ENCODE results near the gene CGB1. TPM values are rescaled to one million over a fixed set of nuclear protein-coding genes. Genes with fewer than 3 reads are reported as not detected.
"Not testable (repeated sequence)": the region's sequence is repeated elsewhere in the genome, so short reads cannot be mapped to it uniquely, and the experiment has no call there.

The CGB1 gene
- total and polyA plus RNA-seq, 2 of the 13 experiments (the other 11 are each of a cell fraction or from before 2014, with no cell fraction given) = not detected

DNA sequence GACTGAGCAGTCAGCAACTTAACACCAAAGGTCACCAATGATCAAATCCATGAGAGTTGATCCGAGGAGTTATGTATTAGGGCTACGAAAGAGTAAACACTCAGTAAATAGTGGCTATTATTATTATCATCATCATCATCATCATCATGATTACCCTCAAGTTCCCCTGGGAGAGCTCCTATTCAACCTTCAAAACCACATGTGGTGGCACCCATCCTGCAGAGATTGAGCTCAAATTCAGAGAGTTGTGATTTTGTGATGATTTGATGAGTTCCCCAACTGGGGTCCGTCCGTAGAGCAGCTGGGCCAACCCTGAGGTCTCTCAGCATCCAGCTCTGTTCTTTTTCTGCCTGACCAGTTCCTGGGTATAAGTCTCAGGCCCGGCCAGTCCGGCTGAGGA lies 11.6 kb downstream of the CGB1 start:
- H3K36me3 ChIP-seq (replicated peaks in 1 of 2; ENCODE audit: control insufficient read depth in 1 of 2, insufficient read depth in 2 of 2, low read length in 2 of 2); POLR2A ChIA-PET; intact Hi-C loops (cut with micrococcal nuclease; ENCODE audit: unreplicated experiment); DNase-seq (ENCODE audit: low spot score); BruUV-seq (replicated peaks); FAIRE-seq; H4K20me1 ChIP-seq (ENCODE audit: insufficient read depth, low read length); CTCF ChIA-PET (ENCODE audit: low intra/inter-chr PET ratio, low total read pairs); H3K4me3 ChIP-seq (replicated peaks in 1 of 3; ENCODE audit: insufficient read depth in 1 of 3, low read depth in 2 of 3, low read length in 3 of 3); in situ Hi-C loops (cut with HindIII; ENCODE audit: extremely low pct_ligation_motif_present, low pct_unique_long_range_greater_than_20kb); H2AFZ ChIP-seq (ENCODE audit: low read length); H3K9me3 ChIP-seq (ENCODE audit: low read length); H3K79me2 ChIP-seq (ENCODE audit: insufficient read depth, low read length); H3K9ac ChIP-seq (ENCODE audit: insufficient read depth, low read depth, low read length); H3K4me2 ChIP-seq (ENCODE audit: low read depth, low read length); H3K27ac ChIP-seq (ENCODE audit: extremely low read length, insufficient read depth, low read length); ATAC-seq: not testable (repeated sequence)
- H3K4me1 ChIP-seq (ENCODE audit: insufficient read depth, low read length) = peaks cover 10% of the 10 kb centered on the region; the same call in 1 of the 2 replicates
- H3K27me3 ChIP-seq (ENCODE audit: control insufficient read depth in 1 of 2, insufficient read depth in 2 of 2, low read length in 2 of 2) = peaks cover 0 to 21% of the 10 kb centered on the region in 2 experiments; a peak in 3 of 5 replicates
- WGBS (ENCODE audit: low lambda C conversion rate) = 50% methylated on average over 2 of the region's 6 CpGs

DNA sequence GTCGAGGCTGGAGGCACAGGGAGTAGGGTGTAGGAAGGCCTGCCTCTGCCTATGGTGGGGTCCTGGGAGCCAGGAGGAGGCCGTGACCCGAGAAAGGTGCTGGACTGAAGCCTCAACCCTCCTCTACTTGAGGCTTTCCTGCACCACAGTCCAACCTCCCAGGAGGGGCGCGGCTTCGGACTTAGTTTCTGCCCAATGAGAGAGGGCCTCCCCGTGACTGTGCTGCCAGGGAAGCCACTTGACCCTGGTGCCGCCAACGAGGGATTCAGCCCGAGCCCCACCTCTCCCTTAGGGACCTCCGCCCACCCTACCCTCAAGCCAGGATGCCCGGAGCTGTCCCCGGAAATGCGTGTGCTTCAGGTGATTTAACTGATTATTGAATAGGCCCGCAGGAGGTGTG lies 12.5 kb downstream of the CGB1 start, which contains the start of gene CGB3:
CGB3 (minus strand) TSS at position 101 of the 400 bp plus-strand sequence. CDS start 362 bp downstream, outside the sequence.
- in situ Hi-C loops (cut with HindIII; ENCODE audit: extremely low pct_ligation_motif_present, low pct_unique_long_range_greater_than_20kb); POLR2A ChIA-PET; H3K27ac ChIP-seq (ENCODE audit: extremely low read length, insufficient read depth, low read length); H3K9me3 ChIP-seq (ENCODE audit: low read length); H3K4me2 ChIP-seq (ENCODE audit: low read depth, low read length); BruUV-seq (replicated peaks); CTCF ChIA-PET (ENCODE audit: low intra/inter-chr PET ratio, low total read pairs); H3K9ac ChIP-seq (ENCODE audit: insufficient read depth, low read depth, low read length); H4K20me1 ChIP-seq (ENCODE audit: insufficient read depth, low read length); intact Hi-C loops (cut with micrococcal nuclease; ENCODE audit: unreplicated experiment); H3K4me3 ChIP-seq (replicated peaks in 1 of 3; ENCODE audit: insufficient read depth in 1 of 3, low read depth in 2 of 3, low read length in 3 of 3); DNase-seq (ENCODE audit: low spot score); FAIRE-seq; H3K36me3 ChIP-seq (replicated peaks in 1 of 2; ENCODE audit: control insufficient read depth in 1 of 2, insufficient read depth in 2 of 2, low read length in 2 of 2); H2AFZ ChIP-seq (ENCODE audit: low read length); H3K79me2 ChIP-seq (ENCODE audit: insufficient read depth, low read length); ATAC-seq: not testable (repeated sequence)
- Histone ChIP-seq H3K4me1 (ENCODE audit: insufficient read depth, low read length) (peaks cover 12% of the 10 kb centered on the region), H3K27me3 (ENCODE audit: control insufficient read depth in 1 of 2, insufficient read depth in 2 of 2, low read length in 2 of 2) (peaks cover 0 to 23% of the 10 kb centered on the region in 2 experiments; a peak in 3 of 5 replicates)
- WGBS (ENCODE audit: low lambda C conversion rate) = no CpG with 5 or more reads among the region's 15 CpGs

DNA sequence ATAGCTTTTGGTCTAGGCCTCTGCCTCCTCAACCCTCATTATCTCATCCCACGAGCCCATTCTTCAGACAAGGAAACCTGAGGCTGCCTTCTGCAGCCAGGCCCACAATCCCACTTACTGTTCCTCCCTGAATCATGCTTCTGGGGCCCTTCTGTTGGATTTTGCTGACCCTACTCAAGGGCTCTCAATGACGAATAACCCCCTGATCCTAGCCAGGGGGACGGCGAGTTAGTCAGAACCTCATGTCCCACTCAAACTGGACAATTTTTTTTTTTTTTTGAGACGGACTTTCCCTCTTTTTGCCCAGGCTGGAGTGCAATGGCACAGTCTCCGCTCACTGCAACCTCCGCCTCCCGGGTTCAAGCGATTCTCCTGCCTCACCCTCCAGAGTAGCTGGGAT lies 14.6 kb downstream of the CGB1 start:
- Histone ChIP-seq H3K27ac (ENCODE audit: extremely low read length, insufficient read depth, low read length) (no peak overlapping the region), H3K9me3 (ENCODE audit: low read length) (no peaks in the 10 kb centered on the region), H3K79me2 (ENCODE audit: insufficient read depth, low read length) (no peaks in the 10 kb centered on the region), H2AFZ (ENCODE audit: low read length) (no peak overlapping the region), H3K27me3 (ENCODE audit: control insufficient read depth in 1 of 2, insufficient read depth in 2 of 2, low read length in 2 of 2) (peaks cover 0 to 25% of the 10 kb centered on the region in 2 experiments; a peak in 3 of 5 replicates), H3K4me3 (replicated peaks in 1 of 3; ENCODE audit: insufficient read depth in 1 of 3, low read depth in 2 of 3, low read length in 3 of 3) (no peak overlapping the region), H3K4me1 (ENCODE audit: insufficient read depth, low read length) (peaks cover 27% of the 10 kb centered on the region), H3K4me2 (ENCODE audit: low read depth, low read length) (no peak overlapping the region), H3K36me3 (replicated peaks in 1 of 2; ENCODE audit: control insufficient read depth in 1 of 2, insufficient read depth in 2 of 2, low read length in 2 of 2) (no peaks in the 10 kb centered on the region), H3K9ac (ENCODE audit: insufficient read depth, low read depth, low read length) (no peak overlapping the region), H4K20me1 (ENCODE audit: insufficient read depth, low read length) (no peaks in the 10 kb centered on the region)
- no TSS peak for BruUV-seq (replicated peaks)
- ChIA-PET POLR2A (no interaction called here), CTCF (ENCODE audit: low intra/inter-chr PET ratio, low total read pairs) (no interaction called here)
- DNase-seq (ENCODE audit: low spot score) = no peak
- in situ Hi-C loops (cut with HindIII; ENCODE audit: extremely low pct_ligation_motif_present, low pct_unique_long_range_greater_than_20kb) = no loop called here
- ATAC-seq = no peak
- 43% methylated on average over 9 of the region's 9 CpGs for WGBS (ENCODE audit: low lambda C conversion rate)
- intact Hi-C loops (cut with micrococcal nuclease; ENCODE audit: unreplicated experiment) = no loop called here
- FAIRE-seq = no peak
- TF ChIP-seq TOE1 (CRISPR knock-in tag; IDR thresholded peaks at IDR 0.05) (no peak), FOXP1 (IDR thresholded peaks at IDR 0.05) (no peak), FOXP1 (CRISPR knock-in tag; IDR thresholded peaks at IDR 0.05) (no peak), ZNF326 (CRISPR knock-in tag; IDR thresholded peaks at IDR 0.05; ENCODE audit: borderline replicate concordance) (no peak), PCBP1 (IDR thresholded peaks at IDR 0.05; ENCODE audit: borderline replicate concordance, low read depth, low read length) (no peak)
- TF ChIP-seq, protein P1, sequence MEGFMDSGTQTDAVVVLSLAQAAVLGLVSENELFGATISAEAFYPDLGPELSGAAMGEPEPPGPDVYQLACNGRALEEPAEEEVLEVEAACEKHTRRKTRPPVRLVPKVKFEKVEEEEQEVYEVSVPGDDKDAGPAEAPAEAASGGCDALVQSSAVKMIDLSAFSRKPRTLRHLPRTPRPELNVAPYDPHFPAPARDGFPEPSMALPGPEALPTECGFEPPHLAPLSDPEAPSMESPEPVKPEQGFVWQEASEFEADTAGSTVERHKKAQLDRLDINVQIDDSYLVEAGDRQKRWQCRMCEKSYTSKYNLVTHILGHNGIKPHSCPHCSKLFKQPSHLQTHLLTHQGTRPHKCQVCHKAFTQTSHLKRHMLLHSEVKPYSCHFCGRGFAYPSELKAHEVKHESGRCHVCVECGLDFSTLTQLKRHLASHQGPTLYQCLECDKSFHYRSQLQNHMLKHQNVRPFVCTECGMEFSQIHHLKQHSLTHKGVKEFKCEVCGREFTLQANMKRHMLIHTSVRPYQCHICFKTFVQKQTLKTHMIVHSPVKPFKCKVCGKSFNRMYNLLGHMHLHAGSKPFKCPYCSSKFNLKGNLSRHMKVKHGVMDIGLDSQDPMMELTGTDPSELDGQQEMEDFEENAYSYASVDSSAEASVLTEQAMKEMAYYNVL (CRISPR knock-in tag; IDR thresholded peaks at IDR 0.05; ENCODE audit: borderline replicate concordance) = no peak
- TF ChIP-seq, protein P2, sequence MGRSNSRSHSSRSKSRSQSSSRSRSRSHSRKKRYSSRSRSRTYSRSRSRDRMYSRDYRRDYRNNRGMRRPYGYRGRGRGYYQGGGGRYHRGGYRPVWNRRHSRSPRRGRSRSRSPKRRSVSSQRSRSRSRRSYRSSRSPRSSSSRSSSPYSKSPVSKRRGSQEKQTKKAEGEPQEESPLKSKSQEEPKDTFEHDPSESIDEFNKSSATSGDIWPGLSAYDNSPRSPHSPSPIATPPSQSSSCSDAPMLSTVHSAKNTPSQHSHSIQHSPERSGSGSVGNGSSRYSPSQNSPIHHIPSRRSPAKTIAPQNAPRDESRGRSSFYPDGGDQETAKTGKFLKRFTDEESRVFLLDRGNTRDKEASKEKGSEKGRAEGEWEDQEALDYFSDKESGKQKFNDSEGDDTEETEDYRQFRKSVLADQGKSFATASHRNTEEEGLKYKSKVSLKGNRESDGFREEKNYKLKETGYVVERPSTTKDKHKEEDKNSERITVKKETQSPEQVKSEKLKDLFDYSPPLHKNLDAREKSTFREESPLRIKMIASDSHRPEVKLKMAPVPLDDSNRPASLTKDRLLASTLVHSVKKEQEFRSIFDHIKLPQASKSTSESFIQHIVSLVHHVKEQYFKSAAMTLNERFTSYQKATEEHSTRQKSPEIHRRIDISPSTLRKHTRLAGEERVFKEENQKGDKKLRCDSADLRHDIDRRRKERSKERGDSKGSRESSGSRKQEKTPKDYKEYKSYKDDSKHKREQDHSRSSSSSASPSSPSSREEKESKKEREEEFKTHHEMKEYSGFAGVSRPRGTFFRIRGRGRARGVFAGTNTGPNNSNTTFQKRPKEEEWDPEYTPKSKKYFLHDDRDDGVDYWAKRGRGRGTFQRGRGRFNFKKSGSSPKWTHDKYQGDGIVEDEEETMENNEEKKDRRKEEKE (IDR thresholded peaks at IDR 0.05) = no peak
